Upper lobe of right lung (tissue), 1 donor: Measurements from ENCODE around the gene SPAG6. TPM values are rescaled to one million over a fixed set of nuclear protein-coding genes. Genes with fewer than 3 reads are reported as not detected.

Experiments used
- ATAC-seq: fragments of 200-7000 bp; cut with Tn5 transposase; one replicate; pipeline ENCODE4 v1.9.1; 2020; ENCODE audit warnings: mild to moderate bottlenecking, moderate library complexity
- DNase-seq: peaks from one replicate; pipeline ENCODE4 v3.0.0-alpha.2; 2020
- H3K27ac ChIP-seq: fragments of 200-600 bp; one replicate; pipeline ENCODE4 v1.8.0; 2022
- H3K27me3 ChIP-seq: fragments of 200-600 bp; one replicate; pipeline ENCODE4 v1.8.0; 2022; ENCODE audit warnings: mild to moderate bottlenecking
- H3K36me3 ChIP-seq: fragments of 200-600 bp; one replicate; pipeline ENCODE4 v1.8.0; 2022
- H3K4me1 ChIP-seq: fragments of 200-600 bp; one replicate; pipeline ENCODE4 v1.8.0; 2022
- H3K4me3 ChIP-seq: fragments of 200-600 bp; one replicate; pipeline ENCODE4 v1.8.0; 2022; ENCODE audit warnings: mild to moderate bottlenecking
- H3K9me3 ChIP-seq: fragments of 200-600 bp; one replicate; pipeline ENCODE4 v1.8.0; 2022
- CTCF ChIP-seq: fragments of 200-600 bp; IDR thresholded peaks from one replicate; pipeline ENCODE4 v1.8.0; 2022; ENCODE audit warnings: antibody characterized with exemption
- intact Hi-C: fragments of 100-400 bp; cut with DNase I; formaldehyde crosslinking; loops from one replicate; pipeline ENCODE4 v1.11.0; 2022
- total RNA-seq: library from RNA; stranded (reverse); fragmentation: NEBNext Ultra II Directional; extraction: Animal tissue kit (Norgen Biotek cat#: 25700); gene quantifications from one replicate; pipeline ENCODE4 v1.2.1, GENCODE V29; 2021
- donor health status: DM: no; HTN: yes; CAD: no; lungs with severe emphysema.

Gene SPAG6
- total RNA-seq, 1 donor from 2014 or later = not detected

GRCh38 chr10:22363305-22363704, 18.0 kb downstream of the SPAG6 start:
- no peak for DNase-seq
- H3K27me3 ChIP-seq = peaks cover 6% of the 10 kb centered on the region
- H3K4me1 ChIP-seq = no peaks in the 10 kb centered on the region
- no peak for TF ChIP-seq CTCF
- H3K4me3 ChIP-seq = no peak overlapping the region
- H3K9me3 ChIP-seq = no peaks in the 10 kb centered on the region
- H3K27ac ChIP-seq = no peak overlapping the region
- intact Hi-C loops = no loop called here
- H3K36me3 ChIP-seq = no peaks in the 10 kb centered on the region
- no peak for ATAC-seq

- ATAC-seq (no peak), DNase-seq (no peak)
- Histone ChIP-seq H3K27ac (no peak overlapping the region), H3K9me3 (no peaks in the 10 kb centered on the region), H3K4me3 (no peak overlapping the region), H3K36me3 (no peaks in the 10 kb centered on the region), H3K27me3 (peaks cover 6% of the 10 kb centered on the region), H3K4me1 (no peaks in the 10 kb centered on the region)
- no peak for TF ChIP-seq CTCF
- intact Hi-C loops = no loop called here
These were observed 19.3 kb downstream of the SPAG6 start for GRCh38 chr10:22364407-22365140.

- no peaks in the 10 kb centered on the region for H3K36me3 ChIP-seq
- H3K27ac ChIP-seq = no peak overlapping the region
- H3K4me3 ChIP-seq = no peak overlapping the region
- intact Hi-C loops = no loop called here
- no peaks in the 10 kb centered on the region for H3K9me3 ChIP-seq
- no peak for DNase-seq
- TF ChIP-seq CTCF = no peak
- peak; percentile 61 for ATAC-seq
- H3K27me3 ChIP-seq = peaks cover 6% of the 10 kb centered on the region
- H3K4me1 ChIP-seq = no peaks in the 10 kb centered on the region
These were observed 19.9 kb downstream of the SPAG6 start for GRCh38 chr10:22365233-22365632.

GRCh38 chr10:22365644-22366434, 20.5 kb downstream of the SPAG6 start:
- no peak for TF ChIP-seq CTCF
- ATAC-seq (no peak), DNase-seq (no peak)
- H3K4me3 ChIP-seq = no peak overlapping the region
- intact Hi-C loops = no loop called here
- peaks cover 6% of the 10 kb centered on the region for H3K27me3 ChIP-seq
- H3K36me3 ChIP-seq = no peaks in the 10 kb centered on the region
- no peaks in the 10 kb centered on the region for H3K9me3 ChIP-seq
- H3K4me1 ChIP-seq = no peaks in the 10 kb centered on the region
- no peak overlapping the region for H3K27ac ChIP-seq

- TF ChIP-seq CTCF = no peak
- Histone ChIP-seq H3K36me3 (no peaks in the 10 kb centered on the region), H3K4me3 (no peak overlapping the region), H3K4me1 (no peaks in the 10 kb centered on the region), H3K27me3 (peaks cover 6% of the 10 kb centered on the region), H3K9me3 (no peaks in the 10 kb centered on the region), H3K27ac (no peak overlapping the region)
- no peak for DNase-seq
- intact Hi-C loops = no loop called here
- no peak for ATAC-seq
These were observed 21.1 kb downstream of the SPAG6 start for GRCh38 chr10:22366435-22366703.
